A673 (cell line): ENCODE data around the gene PRDM12.

Source experiments
- CTCF ChIP-seq: fragments of 300-800, 200-600 bp; sonication (generic); conservative IDR thresholded peaks from 2 replicates; pipeline ENCODE4 v1.5.1; 2017; ENCODE audit warnings: low read depth, mild to moderate bottlenecking, antibody characterized with exemption, low read length, moderate library complexity, mixed read lengths
- EZH2 ChIP-seq: fragments of 200-600 bp; sonication (generic); IDR thresholded peaks from 2 replicates; pipeline ENCODE4 v1.6.1; 2017; ENCODE audit warnings: borderline replicate concordance, low read depth, mild to moderate bottlenecking, mixed read lengths, antibody characterized with exemption, low read length; ENCODE audit not compliant: poor library complexity, severe bottlenecking

DNA sequence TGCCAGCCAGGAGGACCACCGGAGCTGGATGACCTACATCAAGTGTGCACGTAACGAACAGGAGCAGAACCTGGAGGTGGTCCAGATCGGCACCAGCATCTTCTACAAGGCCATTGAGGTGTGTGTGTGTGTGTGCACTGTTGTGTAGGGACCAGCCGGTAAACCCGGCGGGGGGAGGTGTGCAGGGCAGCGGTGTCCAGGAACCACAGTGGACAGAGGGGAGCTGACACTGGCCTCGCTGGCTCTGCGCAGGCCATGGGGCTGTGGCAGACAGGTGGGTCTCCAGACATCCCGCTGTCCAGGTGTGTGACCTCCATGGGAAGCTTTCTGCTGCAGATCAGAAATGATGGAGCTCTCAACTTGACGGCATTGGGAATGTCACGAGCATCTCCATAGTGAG is 3.8 kb downstream of the PRDM12 start:
- TF ChIP-seq CTCF (no peak), EZH2 (no peak)
